GM19324 (cell line): ENCODE results near the gene BACE2.

Experiments
- ATAC-seq: cut with Tn5 transposase; IDR thresholded peaks from one replicate; pipeline ENCODE4 v1.9.1; 2021; ENCODE audit warnings: mild to moderate bottlenecking, moderate library complexity; ENCODE audit not compliant: unreplicated experiment, low FRiP score

BACE2 gene

GRCh38 chr21:41147979-41148355 is 20.0 kb upstream of the BACE2 start:
- no peak for ATAC-seq

- ATAC-seq, result no peak
Observed at GRCh38 chr21:41148798-41149197, 19.2 kb upstream of the BACE2 start.

GRCh38 chr21:41149199-41149598 is 18.8 kb upstream of the BACE2 start:
- no peak for ATAC-seq

GRCh38 chr21:41152147-41152546 is 15.8 kb upstream of the BACE2 start:
- no peak for ATAC-seq

GRCh38 chr21:41153443-41153842 is 14.5 kb upstream of the BACE2 start:
- no peak for ATAC-seq

GRCh38 chr21:41156142-41156541 is 11.8 kb upstream of the BACE2 start:
- no peak for ATAC-seq

- no peak for ATAC-seq
Observed at GRCh38 chr21:41158026-41158425, 9.9 kb upstream of the BACE2 start.

- ATAC-seq, result no peak
Observed at GRCh38 chr21:41160036-41160435, 7.9 kb upstream of the BACE2 start.

- no peak for ATAC-seq
Observed at GRCh38 chr21:41161428-41161827, 6.5 kb upstream of the BACE2 start.

- no peak for ATAC-seq
Observed at GRCh38 chr21:41162096-41162495, 5.9 kb upstream of the BACE2 start.

- no peak for ATAC-seq
Observed at GRCh38 chr21:41163091-41163490, 4.9 kb upstream of the BACE2 start.

GRCh38 chr21:41164052-41164451 is 3.9 kb upstream of the BACE2 start:
- ATAC-seq, result no peak

- no peak for ATAC-seq
Observed at GRCh38 chr21:41164981-41165655, 2.8 kb upstream of the BACE2 start.

- ATAC-seq, result no peak
Observed at GRCh38 chr21:41166884-41167283, 1.1 kb upstream of the BACE2 start.

- no peak for ATAC-seq
Observed at GRCh38 chr21:41168391-41169257, 664 bp downstream of the BACE2 start.

GRCh38 chr21:41169258-41169576 is 1.3 kb downstream of the BACE2 start:
- ATAC-seq, result no peak

- ATAC-seq, result no peak
Observed at GRCh38 chr21:41169701-41170100, 1.7 kb downstream of the BACE2 start.

- ATAC-seq, result no peak
Observed at GRCh38 chr21:41170442-41170841, 2.5 kb downstream of the BACE2 start.

- no peak for ATAC-seq
Observed at GRCh38 chr21:41170859-41171609, 3.1 kb downstream of the BACE2 start.

- no peak for ATAC-seq
Observed at GRCh38 chr21:41175080-41175479, 7.1 kb downstream of the BACE2 start.

- no peak for ATAC-seq
Observed at GRCh38 chr21:41176846-41177245, 8.9 kb downstream of the BACE2 start.
